Measurements from ENCODE around the gene MAPRE2.

- TF ChIP-seq, protein P1, sequence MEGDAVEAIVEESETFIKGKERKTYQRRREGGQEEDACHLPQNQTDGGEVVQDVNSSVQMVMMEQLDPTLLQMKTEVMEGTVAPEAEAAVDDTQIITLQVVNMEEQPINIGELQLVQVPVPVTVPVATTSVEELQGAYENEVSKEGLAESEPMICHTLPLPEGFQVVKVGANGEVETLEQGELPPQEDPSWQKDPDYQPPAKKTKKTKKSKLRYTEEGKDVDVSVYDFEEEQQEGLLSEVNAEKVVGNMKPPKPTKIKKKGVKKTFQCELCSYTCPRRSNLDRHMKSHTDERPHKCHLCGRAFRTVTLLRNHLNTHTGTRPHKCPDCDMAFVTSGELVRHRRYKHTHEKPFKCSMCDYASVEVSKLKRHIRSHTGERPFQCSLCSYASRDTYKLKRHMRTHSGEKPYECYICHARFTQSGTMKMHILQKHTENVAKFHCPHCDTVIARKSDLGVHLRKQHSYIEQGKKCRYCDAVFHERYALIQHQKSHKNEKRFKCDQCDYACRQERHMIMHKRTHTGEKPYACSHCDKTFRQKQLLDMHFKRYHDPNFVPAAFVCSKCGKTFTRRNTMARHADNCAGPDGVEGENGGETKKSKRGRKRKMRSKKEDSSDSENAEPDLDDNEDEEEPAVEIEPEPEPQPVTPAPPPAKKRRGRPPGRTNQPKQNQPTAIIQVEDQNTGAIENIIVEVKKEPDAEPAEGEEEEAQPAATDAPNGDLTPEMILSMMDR (IDR thresholded peaks at IDR 0.05): no peak
- TF ChIP-seq POLR2A (IDR thresholded peaks at IDR 0.05): no peak
- no peak for TF ChIP-seq POLR2AphosphoS5 (IDR thresholded peaks at IDR 0.05)
Observed at GRCh38 chr18:35087726-35088125, 46.5 kb downstream of the MAPRE2 start.
